Measurements from ENCODE around the gene ANKRD10.

ANKRD10 gene

DNA sequence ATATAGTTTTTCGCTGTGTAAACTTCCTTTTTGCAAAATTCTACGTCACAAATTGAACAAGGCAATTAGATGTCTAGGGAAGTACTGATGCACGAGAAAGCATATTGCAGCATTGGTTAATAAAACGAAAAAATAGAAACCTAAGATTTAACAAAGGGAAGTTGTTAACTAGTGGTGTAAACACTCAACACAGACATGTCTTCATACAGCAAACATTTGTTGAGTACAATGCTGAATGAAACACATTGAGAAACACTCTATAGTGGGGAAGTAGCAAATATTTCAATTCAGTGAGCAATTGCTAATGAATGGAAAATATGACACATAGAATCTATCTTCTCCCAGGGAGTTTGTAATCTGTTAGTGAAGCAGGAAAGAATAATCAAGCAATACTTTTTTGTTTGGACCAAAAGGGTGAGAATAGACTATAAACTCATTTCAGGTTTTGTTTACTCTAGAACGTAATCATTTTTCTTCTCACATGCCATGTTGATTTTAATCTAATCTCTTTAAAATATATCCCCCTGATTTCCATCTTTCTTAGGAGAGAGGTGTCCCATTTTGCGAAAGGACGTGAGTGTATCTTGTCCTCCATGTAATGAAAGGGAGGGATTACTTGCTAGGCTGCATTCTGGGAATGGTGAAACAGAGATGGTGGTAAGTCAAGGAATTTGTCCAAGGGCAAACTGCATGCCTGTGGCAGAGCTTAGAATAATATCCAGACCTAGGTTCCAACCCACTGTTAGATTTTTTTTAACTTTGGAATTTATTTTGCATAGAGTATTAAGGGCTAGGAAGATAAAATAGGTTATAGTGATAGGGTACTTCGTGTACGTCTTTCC, 1.7 kb upstream of the ANKRD10 start:
- TF ChIP-seq CTCF (IDR thresholded peaks at IDR 0.05), result no peak
- TF ChIP-seq ZFX (IDR thresholded peaks at IDR 0.05; ENCODE audit: borderline replicate concordance), result no peak
- peak overlapping the region; percentile 96; the same call in 1 of the 2 replicates for H3K27ac ChIP-seq

DNA sequence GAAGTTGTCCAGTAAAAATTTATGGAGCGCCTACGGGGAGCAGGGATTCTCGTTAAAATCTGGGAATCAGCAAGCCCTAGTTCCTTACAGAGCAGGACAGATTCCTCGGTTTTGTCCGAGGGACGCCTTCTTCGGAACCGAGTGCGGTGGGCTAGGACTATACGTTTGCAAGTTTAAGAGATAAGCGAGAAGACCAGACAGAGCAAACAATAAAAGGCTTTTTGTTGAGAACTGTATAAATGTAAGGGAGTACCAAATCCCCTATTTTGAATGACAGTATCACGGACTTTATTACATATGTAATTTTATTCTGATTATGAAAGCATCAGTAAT, 971 bp upstream of the ANKRD10 start:
- TF ChIP-seq CTCF (IDR thresholded peaks at IDR 0.05) (no peak), ZFX (IDR thresholded peaks at IDR 0.05; ENCODE audit: borderline replicate concordance) (no peak)
- peak overlapping the region; percentile 96 for H3K27ac ChIP-seq

- no peak for TF ChIP-seq ZFX (IDR thresholded peaks at IDR 0.05; ENCODE audit: borderline replicate concordance)
- no peak for TF ChIP-seq CTCF (IDR thresholded peaks at IDR 0.05)
- H3K27ac ChIP-seq, result peak overlapping the region; percentile 96
Observed at GRCh38 chr13:110914331-110915056, 375 bp downstream of the ANKRD10 start.

- TF ChIP-seq ZFX (IDR thresholded peaks at IDR 0.05; ENCODE audit: borderline replicate concordance) (no peak), CTCF (IDR thresholded peaks at IDR 0.05) (no peak)
- H3K27ac ChIP-seq, result peak overlapping the region; percentile 96
Observed at GRCh38 chr13:110914081-110914330, 863 bp downstream of the ANKRD10 start.

GRCh38 chr13:110913322-110914080, 1.4 kb downstream of the ANKRD10 start:
- peak overlapping the region; percentile 96 for H3K27ac ChIP-seq

GRCh38 chr13:110912651-110913051, 2.2 kb downstream of the ANKRD10 start:
- H3K27ac ChIP-seq, result no peak overlapping the region
- TF ChIP-seq CTCF (IDR thresholded peaks at IDR 0.05) (no peak), ZFX (IDR thresholded peaks at IDR 0.05; ENCODE audit: borderline replicate concordance) (no peak)

More at GRCh38 chr13:110913322-110914080, 1.4 kb downstream of the ANKRD10 start:
- TF ChIP-seq ZFX (IDR thresholded peaks at IDR 0.05; ENCODE audit: borderline replicate concordance), result no peak
- no peak for TF ChIP-seq CTCF (IDR thresholded peaks at IDR 0.05)

Measured in 22Rv1 (cell line).